ENCODE results near the gene LDLRAD4.

DNA sequence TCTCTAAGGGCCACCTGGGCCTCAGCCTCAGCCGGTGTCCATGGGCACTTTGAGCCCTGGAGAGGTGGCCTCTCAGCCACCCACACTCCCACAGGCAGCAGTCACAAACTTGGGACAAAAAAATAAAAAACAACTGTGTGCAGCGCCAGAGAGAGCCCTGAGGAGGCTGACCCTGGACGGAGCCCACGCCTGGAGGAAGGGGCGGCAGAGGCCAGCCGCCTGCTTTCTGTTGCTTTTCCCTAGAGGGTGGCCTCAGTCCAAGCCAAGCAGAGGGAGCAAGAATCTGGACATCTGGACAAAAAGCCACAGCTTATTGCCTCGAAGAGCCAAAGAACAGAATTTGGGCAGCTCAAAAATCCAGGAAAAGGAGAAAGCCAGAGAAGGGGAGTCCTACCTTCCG is 43.3 kb upstream of the LDLRAD4 start:
- TF ChIP-seq, protein P1, sequence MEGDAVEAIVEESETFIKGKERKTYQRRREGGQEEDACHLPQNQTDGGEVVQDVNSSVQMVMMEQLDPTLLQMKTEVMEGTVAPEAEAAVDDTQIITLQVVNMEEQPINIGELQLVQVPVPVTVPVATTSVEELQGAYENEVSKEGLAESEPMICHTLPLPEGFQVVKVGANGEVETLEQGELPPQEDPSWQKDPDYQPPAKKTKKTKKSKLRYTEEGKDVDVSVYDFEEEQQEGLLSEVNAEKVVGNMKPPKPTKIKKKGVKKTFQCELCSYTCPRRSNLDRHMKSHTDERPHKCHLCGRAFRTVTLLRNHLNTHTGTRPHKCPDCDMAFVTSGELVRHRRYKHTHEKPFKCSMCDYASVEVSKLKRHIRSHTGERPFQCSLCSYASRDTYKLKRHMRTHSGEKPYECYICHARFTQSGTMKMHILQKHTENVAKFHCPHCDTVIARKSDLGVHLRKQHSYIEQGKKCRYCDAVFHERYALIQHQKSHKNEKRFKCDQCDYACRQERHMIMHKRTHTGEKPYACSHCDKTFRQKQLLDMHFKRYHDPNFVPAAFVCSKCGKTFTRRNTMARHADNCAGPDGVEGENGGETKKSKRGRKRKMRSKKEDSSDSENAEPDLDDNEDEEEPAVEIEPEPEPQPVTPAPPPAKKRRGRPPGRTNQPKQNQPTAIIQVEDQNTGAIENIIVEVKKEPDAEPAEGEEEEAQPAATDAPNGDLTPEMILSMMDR (conservative IDR thresholded peaks at IDR 0.05; ENCODE audit: low read depth, low read length) = no peak
- no peak for TF ChIP-seq EZH2 (IDR thresholded peaks at IDR 0.05; ENCODE audit: low read length, unreplicated experiment)
- no peak for TF ChIP-seq EZH2phosphoT487 (IDR thresholded peaks at IDR 0.05; ENCODE audit: borderline replicate concordance, low read length)
